Measurements from ENCODE around the gene ORC6.
A peak's percentile ranks its signal among the peaks of the same experiment; 100 is the strongest.

ORC6 gene

GRCh38 chr16:46688101-46688653, 1.3 kb upstream of the ORC6 start:
- ATAC-seq (replicated peaks; ENCODE audit: extremely low read depth, poor library complexity, severe bottlenecking), result no peak
- Mint-ChIP-seq H3K4me1 (peaks cover 52% of the 10 kb centered on the region), H3K4me3 (no peak overlapping the region)

DNA sequence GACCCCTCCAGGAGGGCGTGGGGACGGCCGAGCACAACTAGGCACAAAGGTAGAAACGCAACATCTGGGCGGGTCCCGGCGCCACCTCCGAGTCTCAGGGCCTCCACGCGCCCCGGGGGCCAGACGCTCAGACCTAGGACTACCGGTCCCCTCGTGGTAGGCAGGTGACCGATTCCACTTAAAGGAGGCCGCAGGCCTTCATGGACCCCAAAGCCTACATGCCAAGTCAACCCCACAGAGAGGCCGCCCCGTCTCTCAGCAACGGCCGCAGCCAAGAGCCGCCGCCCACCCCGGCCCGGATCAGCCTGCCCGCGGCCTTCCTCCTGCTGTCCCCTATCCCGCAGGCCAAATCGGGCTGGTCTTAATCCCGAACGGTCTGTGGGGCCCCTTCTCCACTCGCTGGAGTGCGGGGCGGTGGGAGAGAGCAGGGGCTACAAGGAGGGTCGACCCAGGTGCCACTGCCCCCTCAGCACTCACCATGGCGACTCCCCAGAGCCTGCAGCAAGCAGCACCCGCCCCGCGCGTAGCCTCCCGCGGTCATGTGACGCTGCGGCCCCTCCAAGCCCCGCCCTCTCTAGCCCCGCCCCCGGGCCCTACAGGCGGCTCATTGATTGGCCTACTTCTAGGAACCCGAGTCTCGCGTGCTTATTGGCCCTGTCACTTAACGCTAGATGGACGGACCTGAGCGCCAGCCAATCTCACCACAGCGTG, 650 bp upstream of the ORC6 start, which contains the start of gene VPS35:
Gene VPS35, minus strand, starts transcription at position 525 of the 711 bp plus-strand sequence. Its CDS starts 45 bp downstream, at position 480.
- Mint-ChIP-seq H3K36me3 (ENCODE audit: insufficient read depth) (peaks cover 5% of the 10 kb centered on the region), H3K9me3 (no peaks in the 10 kb centered on the region), H3K4me3 (no peak within 1 kb of the TSS), H3K4me1 (peaks cover 46% of the 10 kb centered on the region), H3K27me3 (no peaks in the 10 kb centered on the region), H3K27ac (ENCODE audit: low read depth) (no peak within 1 kb of the TSS)
- DNase-seq (ENCODE audit: low spot score in 2 of 2) (peak; percentile 99 to 100), ATAC-seq (replicated peaks; ENCODE audit: extremely low read depth, poor library complexity, severe bottlenecking) (peak; percentile 92)

More at GRCh38 chr16:46688101-46688653, 1.3 kb upstream of the ORC6 start:
- Mint-ChIP-seq H3K27ac (ENCODE audit: low read depth) (no peak overlapping the region), H3K36me3 (ENCODE audit: insufficient read depth) (peaks cover 5% of the 10 kb centered on the region), H3K9me3 (no peaks in the 10 kb centered on the region), H3K27me3 (no peaks in the 10 kb centered on the region)
- DNase-seq (ENCODE audit: low spot score in 2 of 2), result no peak

GRCh38 chr16:46690281-46691178, 1.1 kb downstream of the ORC6 start:
- peaks cover 5% of the 10 kb centered on the region for H3K36me3 Mint-ChIP-seq (ENCODE audit: insufficient read depth)
- H3K27ac Mint-ChIP-seq (ENCODE audit: low read depth), result no peak overlapping the region
- no peak for DNase-seq (ENCODE audit: low spot score in 2 of 2)
- H3K27me3 Mint-ChIP-seq, result no peaks in the 10 kb centered on the region
- no peak for ATAC-seq (replicated peaks; ENCODE audit: extremely low read depth, poor library complexity, severe bottlenecking)
- H3K9me3 Mint-ChIP-seq, result no peaks in the 10 kb centered on the region
- H3K4me3 Mint-ChIP-seq, result no peak overlapping the region
- H3K4me1 Mint-ChIP-seq, result peaks cover 31% of the 10 kb centered on the region

GRCh38 chr16:46691726-46692125, 2.3 kb downstream of the ORC6 start:
- Mint-ChIP-seq H3K9me3 (no peaks in the 10 kb centered on the region), H3K36me3 (ENCODE audit: insufficient read depth) (peaks cover 7% of the 10 kb centered on the region), H3K4me3 (peak overlapping the region; percentile 40), H3K27ac (ENCODE audit: low read depth) (no peak overlapping the region), H3K27me3 (no peaks in the 10 kb centered on the region), H3K4me1 (peaks cover 22% of the 10 kb centered on the region)
- DNase-seq (ENCODE audit: low spot score in 2 of 2) (no peak), ATAC-seq (replicated peaks; ENCODE audit: extremely low read depth, poor library complexity, severe bottlenecking) (no peak)

DNA sequence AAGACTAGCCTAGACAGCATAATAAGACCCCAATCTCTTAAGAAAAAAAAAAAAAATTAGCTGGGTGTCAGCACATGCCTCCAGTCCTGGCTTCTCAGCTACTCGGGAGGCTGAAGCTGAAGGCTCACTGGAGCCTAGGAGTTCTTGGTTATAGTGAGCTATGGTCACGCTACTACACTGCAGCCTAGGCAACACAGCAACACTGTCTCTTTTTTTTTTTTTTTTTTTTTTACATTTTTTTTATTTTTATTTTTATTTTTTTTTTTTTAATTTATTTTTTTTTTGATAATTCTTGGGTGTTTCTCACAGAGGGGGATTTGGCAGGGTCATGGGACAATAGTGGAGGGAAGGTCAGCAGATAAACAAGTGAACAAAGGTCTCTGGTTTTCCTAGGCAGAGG, 4.1 kb downstream of the ORC6 start:
- Mint-ChIP-seq H3K36me3 (ENCODE audit: insufficient read depth) (peaks cover 4% of the 10 kb centered on the region), H3K4me1 (peaks cover 9% of the 10 kb centered on the region), H3K9me3 (no peaks in the 10 kb centered on the region), H3K4me3 (no peak overlapping the region), H3K27ac (ENCODE audit: low read depth) (no peak overlapping the region), H3K27me3 (no peaks in the 10 kb centered on the region)
- DNase-seq (ENCODE audit: low spot score in 2 of 2) (no peak), ATAC-seq (replicated peaks; ENCODE audit: extremely low read depth, poor library complexity, severe bottlenecking) (no peak)

GRCh38 chr16:46695937-46696336, 6.5 kb downstream of the ORC6 start:
- H3K9me3 Mint-ChIP-seq, result no peaks in the 10 kb centered on the region
- H3K4me1 Mint-ChIP-seq, result peaks cover 9% of the 10 kb centered on the region
- no peak overlapping the region for H3K4me3 Mint-ChIP-seq
- H3K27ac Mint-ChIP-seq (ENCODE audit: low read depth), result no peak overlapping the region
- H3K36me3 Mint-ChIP-seq (ENCODE audit: insufficient read depth), result peaks cover 4% of the 10 kb centered on the region
- DNase-seq (ENCODE audit: low spot score in 2 of 2) (no peak), ATAC-seq (replicated peaks; ENCODE audit: extremely low read depth, poor library complexity, severe bottlenecking) (no peak)
- H3K27me3 Mint-ChIP-seq, result no peaks in the 10 kb centered on the region

GRCh38 chr16:46696957-46697356, 7.5 kb downstream of the ORC6 start:
- Mint-ChIP-seq H3K27me3 (no peaks in the 10 kb centered on the region), H3K9me3 (no peaks in the 10 kb centered on the region), H3K4me1 (peaks cover under 1% of the 10 kb centered on the region), H3K36me3 (ENCODE audit: insufficient read depth) (peaks cover 4% of the 10 kb centered on the region), H3K27ac (ENCODE audit: low read depth) (no peak overlapping the region), H3K4me3 (no peak overlapping the region)
- DNase-seq (ENCODE audit: low spot score in 2 of 2) (no peak), ATAC-seq (replicated peaks; ENCODE audit: extremely low read depth, poor library complexity, severe bottlenecking) (no peak)

- ATAC-seq (replicated peaks; ENCODE audit: extremely low read depth, poor library complexity, severe bottlenecking) (no peak), DNase-seq (ENCODE audit: low spot score in 2 of 2) (no peak)
- H3K27ac Mint-ChIP-seq (ENCODE audit: low read depth), result no peak overlapping the region
- no peaks in the 10 kb centered on the region for H3K27me3 Mint-ChIP-seq
- H3K4me1 Mint-ChIP-seq, result no peaks in the 10 kb centered on the region
- H3K4me3 Mint-ChIP-seq, result no peak overlapping the region
- no peaks in the 10 kb centered on the region for H3K9me3 Mint-ChIP-seq
- H3K36me3 Mint-ChIP-seq (ENCODE audit: insufficient read depth), result peaks cover 4% of the 10 kb centered on the region
These were observed 10.6 kb downstream of the ORC6 start for GRCh38 chr16:46700048-46700447.

- no peak for DNase-seq (ENCODE audit: low spot score in 2 of 2)
- Mint-ChIP-seq H3K4me3 (no peak overlapping the region), H3K27me3 (no peaks in the 10 kb centered on the region), H3K36me3 (ENCODE audit: insufficient read depth) (peaks cover 2% of the 10 kb centered on the region), H3K27ac (ENCODE audit: low read depth) (no peak overlapping the region), H3K4me1 (no peaks in the 10 kb centered on the region), H3K9me3 (no peaks in the 10 kb centered on the region)
- ATAC-seq (replicated peaks; ENCODE audit: extremely low read depth, poor library complexity, severe bottlenecking), result no peak
These were observed 12.2 kb downstream of the ORC6 start for GRCh38 chr16:46701615-46702014.

DNA sequence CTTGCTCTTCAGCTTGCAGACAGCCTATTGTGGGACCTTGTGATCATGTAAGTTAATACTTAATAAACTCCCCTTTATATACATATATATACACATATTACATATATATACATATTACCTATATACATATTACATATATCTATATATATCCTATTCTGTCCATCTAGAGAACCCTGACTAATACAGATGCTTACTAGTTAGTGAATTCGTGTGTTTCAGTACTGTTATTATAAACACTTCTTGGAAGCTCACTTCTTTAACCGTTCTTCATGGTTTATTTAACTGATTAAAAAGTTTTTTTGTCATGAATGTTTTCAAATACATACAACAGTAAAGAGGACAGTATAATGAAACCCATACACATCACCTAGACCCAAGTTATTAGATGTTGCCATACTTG, 12.6 kb downstream of the ORC6 start:
- Mint-ChIP-seq H3K9me3 (no peaks in the 10 kb centered on the region), H3K27ac (ENCODE audit: low read depth) (no peak overlapping the region), H3K4me3 (no peak overlapping the region), H3K27me3 (no peaks in the 10 kb centered on the region), H3K36me3 (ENCODE audit: insufficient read depth) (peaks cover under 1% of the 10 kb centered on the region), H3K4me1 (no peaks in the 10 kb centered on the region)
- DNase-seq (ENCODE audit: low spot score in 2 of 2), result no peak
- ATAC-seq (replicated peaks; ENCODE audit: extremely low read depth, poor library complexity, severe bottlenecking), result no peak

DNA sequence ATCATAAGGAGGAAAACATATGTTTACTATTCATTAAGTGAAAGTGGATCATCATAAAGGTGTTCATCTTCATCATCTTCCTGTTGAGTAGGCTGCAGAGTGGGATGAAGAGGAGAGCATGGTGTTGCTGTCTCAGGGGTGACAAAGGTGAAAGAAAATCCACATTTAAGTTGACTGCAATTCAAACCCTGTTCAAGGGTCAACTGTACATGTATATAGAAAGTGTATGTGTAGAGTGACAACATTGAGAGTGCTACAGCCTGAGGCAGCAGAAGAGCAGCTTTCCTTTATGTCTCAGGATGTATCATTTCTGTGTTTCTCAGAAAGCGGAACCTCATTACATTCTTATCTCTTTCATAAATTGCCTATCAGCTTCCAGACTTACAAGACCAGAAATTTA, 17.2 kb downstream of the ORC6 start:
- no peaks in the 10 kb centered on the region for H3K9me3 Mint-ChIP-seq
- no peak overlapping the region for H3K27ac Mint-ChIP-seq (ENCODE audit: low read depth)
- no peak overlapping the region for H3K4me3 Mint-ChIP-seq
- H3K36me3 Mint-ChIP-seq (ENCODE audit: insufficient read depth), result no peaks in the 10 kb centered on the region
- ATAC-seq (replicated peaks; ENCODE audit: extremely low read depth, poor library complexity, severe bottlenecking), result no peak
- H3K27me3 Mint-ChIP-seq, result no peaks in the 10 kb centered on the region
- no peak for DNase-seq (ENCODE audit: low spot score in 2 of 2)
- H3K4me1 Mint-ChIP-seq, result no peaks in the 10 kb centered on the region

DNA sequence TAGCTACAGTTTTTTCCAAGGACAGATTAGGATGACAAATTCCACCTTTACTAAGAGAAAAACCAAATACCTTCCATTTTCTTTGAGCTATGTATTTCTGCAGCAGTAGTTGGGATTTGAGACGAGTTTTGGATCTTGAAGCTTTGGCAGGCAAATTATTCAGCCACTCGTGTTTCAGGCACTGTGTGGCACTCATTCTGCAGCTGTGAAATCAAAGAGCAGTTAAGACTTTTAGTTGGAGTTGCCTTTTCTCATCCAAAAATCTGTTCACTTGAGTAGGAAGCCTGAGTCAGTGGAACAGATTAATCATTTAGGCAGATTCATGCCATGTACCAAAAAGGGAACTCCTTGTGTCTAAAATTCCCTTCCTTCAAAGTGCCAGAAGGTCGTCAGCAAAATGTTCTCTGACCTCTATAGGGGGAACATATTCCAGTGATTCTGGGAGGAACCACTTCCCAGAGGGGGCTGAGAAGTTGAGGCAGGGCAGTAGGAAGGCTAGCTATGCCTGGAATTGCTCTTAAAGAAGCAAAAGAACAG, 20.1 kb downstream of the ORC6 start:
- no peaks in the 10 kb centered on the region for H3K36me3 Mint-ChIP-seq (ENCODE audit: insufficient read depth)
- ATAC-seq (replicated peaks; ENCODE audit: extremely low read depth, poor library complexity, severe bottlenecking) (no peak), DNase-seq (ENCODE audit: low spot score in 2 of 2) (no peak)
- no peak overlapping the region for H3K27ac Mint-ChIP-seq (ENCODE audit: low read depth)
- H3K27me3 Mint-ChIP-seq, result no peaks in the 10 kb centered on the region
- H3K9me3 Mint-ChIP-seq, result no peaks in the 10 kb centered on the region
- no peak overlapping the region for H3K4me3 Mint-ChIP-seq
- no peaks in the 10 kb centered on the region for H3K4me1 Mint-ChIP-seq
